BJ (cell line): ENCODE data around the gene RABGAP1L. TPM values are rescaled to one million over a fixed set of nuclear protein-coding genes. Genes with fewer than 3 reads are reported as not detected.

Source experiments
- CTCF ChIA-PET: fragments of 350-600 bp; formaldehyde crosslinking; extraction: SDS; loops from one replicate; lab custom pipeline; 2021; ENCODE audit warnings: antibody characterized with exemption, inconsistent platforms; lab: Yijun Ruan, JAX
- POLR2A ChIA-PET: fragments of 300-600 bp; sonication (Branson Sonifier 250); formaldehyde crosslinking; extraction: SDS; loops from one replicate; lab custom pipeline; 2021; ENCODE audit warnings: antibody characterized with exemption; lab: Charles Lee
- DNase-seq: peaks from one replicate; pipeline ENCODE4 v3.0.0-alpha.2; 2011; ENCODE audit warnings: low read depth
- H3K27me3 ChIP-seq: 2 replicates; pipeline ENCODE4 v1.6.0; 2011; ENCODE audit warnings: low read length; ENCODE audit not compliant: control insufficient read depth, insufficient read depth
- H3K36me3 ChIP-seq: 2 replicates; pipeline ENCODE4 v1.5.1; 2011; ENCODE audit warnings: low read length; ENCODE audit not compliant: control insufficient read depth, insufficient read depth
- H3K4me3 ChIP-seq: 2 replicates; pipeline ENCODE4 v1.5.1; 2011; ENCODE audit warnings: low read depth, mild to moderate bottlenecking, control low read depth, low read length
- CTCF ChIP-seq: IDR thresholded peaks from 2 replicates; pipeline ENCODE4 v1.5.1; 2011; ENCODE audit warnings: low read depth, mild to moderate bottlenecking, control low read depth, inconsistent platforms, low read length, moderate library complexity; ENCODE audit not compliant: insufficient read depth
- polyA plus RNA-seq: library from polyadenylated mRNA; depleted of rRNA; stranded (reverse); fragments of >200 nt; gene quantifications from 2 replicates; pipeline ENCODE4 v1.2.3, GENCODE V29; 2011

RABGAP1L gene
- polyA plus RNA-seq, 1 experiment: 15.9 TPM

- no peaks in the 10 kb centered on the region for H3K36me3 ChIP-seq
- no peak for DNase-seq
- ChIA-PET CTCF (interaction anchor here (0.8 to 0.9 kb wide), 2 partner anchors 14 to 19 kb away, joined by 3 to 4 read pairs; no protein-coding TSS in a partner anchor), POLR2A (no interaction called here)
- TF ChIP-seq CTCF: no peak
- no peaks in the 10 kb centered on the region for H3K27me3 ChIP-seq
- no peak overlapping the region for H3K4me3 ChIP-seq
Observed at GRCh38 chr1:174964261-174964971, 805.1 kb downstream of the RABGAP1L start.

GRCh38 chr1:174964972-174965361 lies 805.6 kb downstream of the RABGAP1L start:
- no peaks in the 10 kb centered on the region for H3K27me3 ChIP-seq
- CTCF ChIA-PET: interaction anchor here (0.9 to 1.3 kb wide), 2 partner anchors 11 to 14 kb away, joined by 3 to 4 read pairs; no protein-coding TSS in a partner anchor
- POLR2A ChIA-PET: no interaction called here
- no peak for TF ChIP-seq CTCF
- no peak overlapping the region for H3K4me3 ChIP-seq
- H3K36me3 ChIP-seq: no peaks in the 10 kb centered on the region
- DNase-seq: no peak

- no peak for DNase-seq
- H3K4me3 ChIP-seq: no peak overlapping the region
- no peaks in the 10 kb centered on the region for H3K36me3 ChIP-seq
- POLR2A ChIA-PET: no interaction called here
- TF ChIP-seq CTCF: no peak
- CTCF ChIA-PET: interaction anchor here (0.6 to 1.3 kb wide), 3 partner anchors 11 to 331 kb away, joined by 3 to 4 read pairs (median 3); no protein-coding TSS in a partner anchor
- H3K27me3 ChIP-seq: no peaks in the 10 kb centered on the region
Observed at GRCh38 chr1:174965362-174966007, 806.2 kb downstream of the RABGAP1L start.

- DNase-seq: no peak
- CTCF ChIA-PET: interaction anchor here (0.6 to 1.3 kb wide), 2 partner anchors 12 to 330 kb away, joined by 3 read pairs; no protein-coding TSS in a partner anchor
- POLR2A ChIA-PET: no interaction called here
- H3K4me3 ChIP-seq: no peak overlapping the region
- no peaks in the 10 kb centered on the region for H3K27me3 ChIP-seq
- no peak for TF ChIP-seq CTCF
- H3K36me3 ChIP-seq: no peaks in the 10 kb centered on the region
Observed at GRCh38 chr1:174966008-174966572, 806.8 kb downstream of the RABGAP1L start.
